Measurements from ENCODE around the gene VWA5B2. TPM values are rescaled to one million over a fixed set of nuclear protein-coding genes. Genes with fewer than 3 reads are reported as not detected.

Gene VWA5B2
- total RNA-seq, 1 donor from 2014 or later = 1.1 TPM

DNA sequence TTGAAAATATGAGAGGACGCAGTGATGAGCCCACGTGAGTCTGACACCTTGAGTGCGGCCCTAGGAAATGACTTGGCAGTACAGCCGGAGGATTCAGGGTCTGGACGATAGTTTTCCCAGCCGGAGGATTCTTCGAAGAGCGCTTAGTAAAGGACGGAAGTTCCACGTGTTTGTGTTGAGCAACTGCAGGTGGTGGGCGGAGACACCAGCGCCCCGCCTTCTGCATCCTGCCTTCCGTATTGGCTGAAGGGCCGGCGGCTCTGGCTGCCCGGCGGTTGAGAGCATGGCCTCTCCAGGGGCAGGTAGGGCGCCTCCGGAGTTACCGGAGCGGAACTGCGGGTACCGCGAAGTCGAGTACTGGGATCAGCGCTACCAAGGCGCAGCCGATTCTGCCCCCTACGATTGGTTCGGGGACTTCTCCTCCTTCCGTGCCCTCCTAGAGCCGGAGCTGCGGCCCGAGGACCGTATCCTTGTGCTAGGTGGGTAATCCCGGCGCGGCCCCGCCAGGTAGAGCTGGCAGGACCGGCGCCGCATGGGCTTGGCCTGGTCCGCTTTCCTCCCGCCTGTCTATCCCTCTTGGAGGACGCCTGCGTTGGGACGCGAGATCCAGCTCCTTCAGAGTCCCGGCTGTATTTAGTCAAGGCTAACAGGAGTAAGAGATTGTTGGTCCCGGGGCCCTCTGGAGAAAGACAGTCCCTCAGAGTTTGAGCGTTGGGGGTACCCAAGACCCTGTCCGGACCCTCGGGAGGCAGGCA, 20.2 kb downstream of the VWA5B2 start, which contains the start of gene EEF1AKMT4:
TSS of gene EEF1AKMT4 (plus strand) at position 261 of the 755 bp plus-strand sequence. CDS start at position 284, 23 bp downstream.
- H3K27ac Mint-ChIP-seq (ENCODE audit: unreplicated experiment) = peak within 1 kb of the TSS; percentile 96
- TF ChIP-seq, protein P1, sequence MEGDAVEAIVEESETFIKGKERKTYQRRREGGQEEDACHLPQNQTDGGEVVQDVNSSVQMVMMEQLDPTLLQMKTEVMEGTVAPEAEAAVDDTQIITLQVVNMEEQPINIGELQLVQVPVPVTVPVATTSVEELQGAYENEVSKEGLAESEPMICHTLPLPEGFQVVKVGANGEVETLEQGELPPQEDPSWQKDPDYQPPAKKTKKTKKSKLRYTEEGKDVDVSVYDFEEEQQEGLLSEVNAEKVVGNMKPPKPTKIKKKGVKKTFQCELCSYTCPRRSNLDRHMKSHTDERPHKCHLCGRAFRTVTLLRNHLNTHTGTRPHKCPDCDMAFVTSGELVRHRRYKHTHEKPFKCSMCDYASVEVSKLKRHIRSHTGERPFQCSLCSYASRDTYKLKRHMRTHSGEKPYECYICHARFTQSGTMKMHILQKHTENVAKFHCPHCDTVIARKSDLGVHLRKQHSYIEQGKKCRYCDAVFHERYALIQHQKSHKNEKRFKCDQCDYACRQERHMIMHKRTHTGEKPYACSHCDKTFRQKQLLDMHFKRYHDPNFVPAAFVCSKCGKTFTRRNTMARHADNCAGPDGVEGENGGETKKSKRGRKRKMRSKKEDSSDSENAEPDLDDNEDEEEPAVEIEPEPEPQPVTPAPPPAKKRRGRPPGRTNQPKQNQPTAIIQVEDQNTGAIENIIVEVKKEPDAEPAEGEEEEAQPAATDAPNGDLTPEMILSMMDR (IDR thresholded peaks at IDR 0.05; ENCODE audit: unreplicated experiment) = no peak
- H3K4me3 Mint-ChIP-seq (ENCODE audit: unreplicated experiment) = peak within 1 kb of the TSS; percentile 96

DNA sequence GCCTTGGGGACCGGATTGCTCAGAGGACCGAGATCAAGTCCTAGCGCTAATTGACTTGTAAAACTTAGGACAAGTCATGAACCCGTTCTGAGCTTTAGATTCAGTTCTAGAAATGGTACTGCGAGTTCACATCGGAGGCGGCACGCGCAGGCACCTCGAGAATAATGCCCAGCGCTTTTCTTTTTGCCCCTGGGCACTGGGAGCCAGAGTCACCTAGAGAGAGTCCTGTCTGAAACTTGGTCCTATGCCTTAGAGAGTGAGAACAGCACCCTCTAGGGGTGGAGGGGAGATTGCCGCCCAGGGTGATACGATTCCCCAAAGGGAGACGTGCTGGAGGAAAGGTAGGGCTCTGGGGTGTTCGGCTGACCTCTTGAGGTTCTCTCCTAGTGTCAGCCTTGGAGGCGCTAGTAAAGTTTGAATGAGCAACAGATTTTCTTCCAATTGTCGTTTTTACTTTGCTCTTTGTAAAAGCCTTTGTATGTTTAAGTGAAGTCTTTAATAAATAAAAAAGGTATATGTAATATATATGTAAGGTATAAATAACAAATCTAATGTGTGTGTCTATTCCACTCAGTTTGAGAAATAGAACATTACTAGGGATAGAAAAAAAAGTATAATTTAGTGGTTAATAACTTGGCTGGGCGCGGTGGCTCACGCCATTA, 20.9 kb downstream of the VWA5B2 start:
- peaks cover 11% of the 10 kb centered on the region for H3K27me3 Mint-ChIP-seq (ENCODE audit: unreplicated experiment)
- peak overlapping the region; percentile 96 for H3K4me3 Mint-ChIP-seq (ENCODE audit: unreplicated experiment)
- H3K36me3 Mint-ChIP-seq (ENCODE audit: low read depth, unreplicated experiment) = peaks cover 7% of the 10 kb centered on the region
- TF ChIP-seq, protein P1 (IDR thresholded peaks at IDR 0.05; ENCODE audit: unreplicated experiment) = peak; percentile 88
- H3K27ac Mint-ChIP-seq (ENCODE audit: unreplicated experiment) = no peak overlapping the region
- no peaks in the 10 kb centered on the region for H3K9me3 Mint-ChIP-seq (ENCODE audit: unreplicated experiment)
- peak; percentile 92 for DNase-seq (ENCODE audit: low spot score)
- peaks cover 5% of the 10 kb centered on the region for H3K4me1 Mint-ChIP-seq (ENCODE audit: unreplicated experiment)

More for the DNA sequence above, 20.2 kb downstream of the VWA5B2 start, which contains the start of gene EEF1AKMT4:
- peaks cover 5% of the 10 kb centered on the region for H3K4me1 Mint-ChIP-seq (ENCODE audit: unreplicated experiment)
- H3K36me3 Mint-ChIP-seq (ENCODE audit: low read depth, unreplicated experiment) = peaks cover 13% of the 10 kb centered on the region
- peaks cover 13% of the 10 kb centered on the region for H3K27me3 Mint-ChIP-seq (ENCODE audit: unreplicated experiment)
- no peaks in the 10 kb centered on the region for H3K9me3 Mint-ChIP-seq (ENCODE audit: unreplicated experiment)
- DNase-seq (ENCODE audit: low spot score) = peak; percentile 92

DNA sequence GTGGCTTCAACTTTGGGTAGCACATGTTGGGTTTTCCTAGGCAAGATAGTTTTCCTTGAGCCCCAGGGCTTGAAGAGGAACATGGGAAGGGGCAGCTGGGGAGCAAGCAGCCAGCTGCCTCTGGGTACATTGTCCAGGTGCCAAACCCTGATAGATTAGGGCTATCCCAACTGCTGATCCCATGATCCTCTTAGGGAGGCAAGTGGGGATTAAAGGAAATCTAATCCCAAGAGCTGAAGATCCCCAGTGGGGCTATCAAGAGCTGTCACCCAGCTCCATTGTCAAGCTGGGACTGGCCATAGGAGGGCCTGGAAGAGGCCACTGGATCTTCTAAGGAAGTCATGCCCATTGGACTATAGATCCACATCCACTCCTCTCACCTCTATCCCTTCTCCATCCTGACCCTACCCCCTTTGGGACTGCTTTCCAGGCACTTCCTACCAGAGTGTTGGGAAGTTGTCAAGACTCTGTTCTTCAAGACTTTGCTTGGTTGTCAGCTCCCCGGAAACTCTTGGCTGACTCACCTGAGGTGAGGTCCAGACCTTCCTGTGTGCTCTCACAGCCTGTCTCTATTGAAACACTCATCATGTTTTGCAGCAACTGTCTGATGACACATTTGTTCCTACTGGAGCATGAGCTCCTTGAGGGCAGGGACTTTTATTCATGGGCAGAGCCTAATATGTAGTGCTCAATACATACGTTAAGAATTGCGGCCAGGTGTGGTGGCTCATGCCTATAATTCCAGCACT, 26.1 kb downstream of the VWA5B2 start:
- Mint-ChIP-seq H3K27me3 (ENCODE audit: unreplicated experiment) (peaks cover 25% of the 10 kb centered on the region), H3K9me3 (ENCODE audit: unreplicated experiment) (no peaks in the 10 kb centered on the region), H3K27ac (ENCODE audit: unreplicated experiment) (no peak overlapping the region), H3K4me3 (ENCODE audit: unreplicated experiment) (no peak overlapping the region), H3K36me3 (ENCODE audit: low read depth, unreplicated experiment) (peaks cover 8% of the 10 kb centered on the region), H3K4me1 (ENCODE audit: unreplicated experiment) (peaks cover 11% of the 10 kb centered on the region)
- TF ChIP-seq, protein P1 (IDR thresholded peaks at IDR 0.05; ENCODE audit: unreplicated experiment) = no peak
- no peak for DNase-seq (ENCODE audit: low spot score)

DNA sequence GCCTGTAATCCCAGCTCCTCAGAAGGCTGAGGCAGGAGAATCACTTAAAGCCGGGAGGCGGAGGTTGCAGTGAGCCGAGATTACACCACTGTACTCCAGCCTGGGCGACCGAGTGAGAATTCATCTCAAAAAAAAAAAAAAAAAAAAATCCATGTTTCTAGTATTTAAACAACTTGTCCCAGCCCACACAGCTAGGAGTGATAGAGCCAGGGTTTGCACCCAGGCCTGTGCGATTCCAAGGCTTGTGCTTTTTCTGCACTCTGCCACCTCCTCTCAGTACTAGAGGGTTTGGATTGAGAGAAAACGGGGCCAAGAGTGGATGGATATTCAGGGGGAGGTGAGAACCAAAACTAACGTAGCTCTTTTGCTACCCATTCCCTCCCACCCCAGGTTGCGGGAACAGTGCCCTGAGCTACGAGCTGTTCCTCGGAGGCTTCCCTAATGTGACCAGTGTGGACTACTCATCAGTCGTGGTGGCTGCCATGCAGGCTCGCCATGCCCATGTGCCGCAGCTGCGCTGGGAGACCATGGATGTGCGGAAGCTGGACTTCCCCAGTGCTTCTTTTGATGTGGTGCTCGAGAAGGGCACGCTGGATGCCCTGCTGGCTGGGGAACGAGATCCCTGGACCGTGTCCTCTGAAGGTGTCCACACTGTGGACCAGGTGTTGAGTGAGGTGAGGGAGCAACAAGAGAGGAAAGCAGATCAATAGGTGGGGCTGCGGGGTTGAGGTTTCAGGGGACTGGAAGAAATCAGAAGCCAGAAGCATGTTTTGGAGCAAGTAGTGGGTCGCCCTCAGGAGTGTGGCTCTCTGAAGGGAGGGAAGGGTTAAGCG, 27.9 kb downstream of the VWA5B2 start:
- TF ChIP-seq, protein P1 (IDR thresholded peaks at IDR 0.05; ENCODE audit: unreplicated experiment) = no peak
- Mint-ChIP-seq H3K4me1 (ENCODE audit: unreplicated experiment) (peaks cover 18% of the 10 kb centered on the region), H3K36me3 (ENCODE audit: low read depth, unreplicated experiment) (peaks cover 13% of the 10 kb centered on the region), H3K27ac (ENCODE audit: unreplicated experiment) (no peak overlapping the region), H3K9me3 (ENCODE audit: unreplicated experiment) (no peaks in the 10 kb centered on the region), H3K27me3 (ENCODE audit: unreplicated experiment) (peaks cover 28% of the 10 kb centered on the region), H3K4me3 (ENCODE audit: unreplicated experiment) (no peak overlapping the region)
- no peak for DNase-seq (ENCODE audit: low spot score)

Data from endothelial cell (in vitro differentiated cells).